Dermis microvascular lymphatic vessel endothelial cell (primary cell): ENCODE data around the gene MDK. TPM values are rescaled to one million over a fixed set of nuclear protein-coding genes. Genes with fewer than 3 reads are reported as not detected.

ENCODE experiments used
- DNase-seq, 2 donors: peaks; one replicate each; pipeline versions ENCODE4 v3.0.0 to v3.0.0-alpha.2; 2010; ENCODE audit warnings: low read depth in 2 of 2
- total RNA-seq: library from RNA; depleted of rRNA; stranded (reverse); fragments of >200 nt; gene quantifications from 2 replicates; pipeline ENCODE4 v1.2.1, GENCODE V29; 2014

MDK gene
- total RNA-seq, 1 donor from 2014 or later: 34.8 TPM

GRCh38 chr11:46397526-46397925 is 16.1 kb downstream of the MDK start:
- DNase-seq: no peak

- no peak for DNase-seq
These were observed 21.8 kb downstream of the MDK start for GRCh38 chr11:46402957-46403902.

- DNase-seq: no peak
These were observed 23.1 kb downstream of the MDK start for GRCh38 chr11:46404476-46405017.

- DNase-seq: no peak
These were observed 26.2 kb downstream of the MDK start for GRCh38 chr11:46407635-46408034.

GRCh38 chr11:46408407-46408986 is 27.0 kb downstream of the MDK start:
- DNase-seq: no peak

GRCh38 chr11:46410021-46410420 is 28.6 kb downstream of the MDK start:
- DNase-seq: no peak

- no peak for DNase-seq
These were observed 32.4 kb downstream of the MDK start for GRCh38 chr11:46413760-46414465.

GRCh38 chr11:46414466-46414796 is 33.0 kb downstream of the MDK start:
- no peak for DNase-seq

GRCh38 chr11:46414879-46415278 is 33.4 kb downstream of the MDK start:
- no peak for DNase-seq

GRCh38 chr11:46417711-46418110 is 36.2 kb downstream of the MDK start:
- DNase-seq: no peak

- no peak for DNase-seq
These were observed 37.3 kb downstream of the MDK start for GRCh38 chr11:46418751-46419150.

GRCh38 chr11:46420513-46420912 is 39.0 kb downstream of the MDK start:
- DNase-seq: no peak

- no peak for DNase-seq
These were observed 39.9 kb downstream of the MDK start for GRCh38 chr11:46421257-46421880.

- no peak for DNase-seq
These were observed 41.1 kb downstream of the MDK start for GRCh38 chr11:46422588-46422987.

GRCh38 chr11:46426233-46426991 is 44.9 kb downstream of the MDK start:
- no peak for DNase-seq

GRCh38 chr11:46427364-46427763 is 45.9 kb downstream of the MDK start:
- no peak for DNase-seq

- no peak for DNase-seq
These were observed 48.2 kb downstream of the MDK start for GRCh38 chr11:46429717-46430116.

- DNase-seq: no peak
These were observed 49.7 kb downstream of the MDK start for GRCh38 chr11:46431211-46431610.
